Testis (tissue), 3 donors: Measurements from ENCODE around the gene CDK5RAP2. TPM values are rescaled to one million over a fixed set of nuclear protein-coding genes. Genes with fewer than 3 reads are reported as not detected.

ENCODE experiments used
- DNase-seq: peaks from one replicate; pipeline ENCODE4 v3.0.0-alpha.2; 2019
- H3K27ac ChIP-seq, 2 donors: fragments of 200-600 bp; sonication (generic); one replicate each; pipeline ENCODE4 v1.5.1; 2019
- H3K27me3 ChIP-seq: fragments of 200-600 bp; sonication (generic); one replicate; pipeline ENCODE4 v1.5.1; 2019
- H3K36me3 ChIP-seq: fragments of 200-600 bp; sonication (generic); one replicate; pipeline ENCODE4 v1.5.1; 2017; ENCODE audit warnings: low read depth; ENCODE audit errors: missing control alignments
- H3K4me1 ChIP-seq: fragments of 200-600 bp; sonication (generic); one replicate; pipeline ENCODE4 v1.5.1; 2019
- H3K4me3 ChIP-seq, 2 donors: fragments of 200-600 bp; sonication (generic); one replicate each; pipeline ENCODE4 v1.5.1; 2017 to 2019
- H3K9me3 ChIP-seq: fragments of 200-600 bp; sonication (generic); one replicate; pipeline ENCODE4 v1.5.1; 2017
- POLR2A ChIP-seq: fragments of 450-650 bp; IDR thresholded peaks from one replicate; pipeline ENCODE4 v1.6.1; 2017; ENCODE audit warnings: antibody characterized with exemption, mild to moderate bottlenecking, moderate library complexity
- WGBS, 2 donors: methylation state at CpG; one replicate each; pipeline ENCODE4 v1.1.5; 2018; 5-methylcytosine and 5-hydroxymethylcytosine counted together
- intact Hi-C: fragments of 100-400 bp; cut with DNase I; formaldehyde crosslinking; loops from one replicate; pipeline ENCODE4 v1.15.1; 2023; ENCODE audit warnings: low total_unique reads
- polyA plus RNA-seq: library from polyadenylated mRNA; stranded (reverse); fragments of 350-450 nt; fragmentation: Illumina TruSeq; extraction: RNeasy Lipid Tissue Mini Kit (QIAGEN cat#74804); gene quantifications from one replicate; pipeline ENCODE4 v1.2.3, GENCODE V29; 2014; ENCODE audit warnings: low read depth, low replicate concordance; ENCODE audit not compliant: insufficient read depth
- total RNA-seq, 2 donors: library from RNA; depleted of rRNA; stranded (reverse); fragments of >200 nt; gene quantifications; one replicate each; pipeline ENCODE4 v1.2.3, GENCODE V29; 2016
- TF ChIP-seq, protein P1 (sequence below), 3 experiments: fragments of 450-650 bp in 2 of 3; fragments of 200-600 bp in 1 of 3; sonication (generic) in 1 of 3; IDR thresholded peaks; one replicate each; pipeline ENCODE4 v1.5.1; 2016 to 2019; ENCODE audit warnings: antibody characterized with exemption in 3 of 3, mild to moderate bottlenecking in 2 of 3, moderate library complexity in 1 of 3

CDK5RAP2 gene
- total and polyA plus RNA-seq, 3 donors from 2014 or later: 64.9 to 80.5 (median 76.1) TPM

DNA sequence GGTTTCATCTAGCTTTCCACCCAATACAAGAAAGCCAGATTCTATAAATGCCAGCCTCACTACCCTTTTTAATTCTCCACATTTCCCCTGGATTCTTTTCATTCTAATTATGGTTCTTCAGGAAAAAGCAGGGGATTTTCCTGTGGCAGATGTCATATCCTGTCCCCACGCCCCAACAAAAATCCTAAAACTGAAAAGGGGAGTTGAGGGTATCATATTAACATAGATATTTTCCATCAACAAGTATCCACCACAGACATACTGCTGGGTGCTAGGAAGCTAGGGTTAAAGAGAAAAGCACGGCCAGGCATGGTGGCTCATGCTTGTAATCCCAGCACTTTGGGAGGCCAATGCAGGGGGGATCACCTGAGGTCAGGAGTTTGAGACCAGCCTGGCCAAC, 38.0 kb downstream of the CDK5RAP2 start:
- Histone ChIP-seq H3K36me3 (no peaks in the 10 kb centered on the region), H3K4me3 (no peak overlapping the region), H3K27ac (no peak overlapping the region), H3K4me1 (no peaks in the 10 kb centered on the region), H3K9me3 (no peaks in the 10 kb centered on the region), H3K27me3 (no peaks in the 10 kb centered on the region)
- intact Hi-C loops: no loop called here
- WGBS, 2 donors: 92% methylated on average over 2 of the region's 2 CpGs
- TF ChIP-seq POLR2A: no peak
- TF ChIP-seq, protein P1, sequence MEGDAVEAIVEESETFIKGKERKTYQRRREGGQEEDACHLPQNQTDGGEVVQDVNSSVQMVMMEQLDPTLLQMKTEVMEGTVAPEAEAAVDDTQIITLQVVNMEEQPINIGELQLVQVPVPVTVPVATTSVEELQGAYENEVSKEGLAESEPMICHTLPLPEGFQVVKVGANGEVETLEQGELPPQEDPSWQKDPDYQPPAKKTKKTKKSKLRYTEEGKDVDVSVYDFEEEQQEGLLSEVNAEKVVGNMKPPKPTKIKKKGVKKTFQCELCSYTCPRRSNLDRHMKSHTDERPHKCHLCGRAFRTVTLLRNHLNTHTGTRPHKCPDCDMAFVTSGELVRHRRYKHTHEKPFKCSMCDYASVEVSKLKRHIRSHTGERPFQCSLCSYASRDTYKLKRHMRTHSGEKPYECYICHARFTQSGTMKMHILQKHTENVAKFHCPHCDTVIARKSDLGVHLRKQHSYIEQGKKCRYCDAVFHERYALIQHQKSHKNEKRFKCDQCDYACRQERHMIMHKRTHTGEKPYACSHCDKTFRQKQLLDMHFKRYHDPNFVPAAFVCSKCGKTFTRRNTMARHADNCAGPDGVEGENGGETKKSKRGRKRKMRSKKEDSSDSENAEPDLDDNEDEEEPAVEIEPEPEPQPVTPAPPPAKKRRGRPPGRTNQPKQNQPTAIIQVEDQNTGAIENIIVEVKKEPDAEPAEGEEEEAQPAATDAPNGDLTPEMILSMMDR (IDR thresholded peaks at IDR 0.05): no peak
- no peak for DNase-seq

DNA sequence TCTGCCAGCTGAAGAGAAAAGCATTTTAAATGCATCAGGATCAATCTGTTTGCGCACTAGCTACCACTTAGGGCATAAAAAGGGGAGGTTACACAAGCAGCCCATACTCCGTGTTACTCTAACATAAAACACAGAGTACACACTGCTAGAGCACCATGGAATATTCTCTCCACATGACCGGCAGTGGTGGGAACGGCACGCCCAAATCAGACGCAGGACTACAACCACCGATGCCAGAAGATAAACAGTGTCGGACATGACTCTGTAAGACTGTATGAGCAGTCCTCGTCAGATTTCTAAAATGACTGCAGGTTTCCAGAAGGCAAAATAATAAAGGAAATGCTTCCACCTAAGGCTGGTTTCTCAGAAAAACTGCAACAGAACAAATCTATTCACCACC, 40.0 kb downstream of the CDK5RAP2 start:
- intact Hi-C loops: no loop called here
- no peaks in the 10 kb centered on the region for H3K27me3 ChIP-seq
- no peaks in the 10 kb centered on the region for H3K9me3 ChIP-seq
- no peaks in the 10 kb centered on the region for H3K4me1 ChIP-seq
- no peak for TF ChIP-seq POLR2A
- TF ChIP-seq, protein P1 (IDR thresholded peaks at IDR 0.05): no peak
- no peak overlapping the region for H3K27ac ChIP-seq
- 93 to 94% methylated on average over 9 of the region's 9 CpGs for WGBS, 2 donors
- no peak for DNase-seq
- H3K36me3 ChIP-seq: no peaks in the 10 kb centered on the region
- H3K4me3 ChIP-seq: no peak overlapping the region

DNA sequence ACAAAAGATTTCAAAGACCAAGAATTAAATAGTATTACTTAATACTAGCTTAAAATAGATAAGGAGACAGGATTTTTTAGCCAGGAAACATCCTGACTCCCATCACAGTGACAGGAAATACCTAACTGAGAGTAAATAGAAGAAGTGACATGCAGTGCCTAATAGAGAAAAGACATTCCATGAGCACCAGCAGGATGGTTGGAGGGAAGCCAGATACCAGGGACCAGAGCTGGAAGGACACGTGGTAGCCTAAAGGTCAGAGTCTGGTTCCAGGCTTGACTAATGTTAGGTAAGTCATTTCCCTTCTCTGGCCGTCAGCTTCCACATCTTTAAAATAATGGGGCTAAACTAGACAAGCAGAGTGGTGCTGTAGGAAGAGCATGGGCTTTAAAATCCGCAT, 41.6 kb downstream of the CDK5RAP2 start:
- intact Hi-C loops: no loop called here
- Histone ChIP-seq H3K4me1 (no peaks in the 10 kb centered on the region), H3K36me3 (no peaks in the 10 kb centered on the region), H3K9me3 (no peaks in the 10 kb centered on the region), H3K4me3 (no peak overlapping the region), H3K27ac (no peak overlapping the region), H3K27me3 (no peaks in the 10 kb centered on the region)
- TF ChIP-seq, protein P1 (IDR thresholded peaks at IDR 0.05): no peak
- TF ChIP-seq POLR2A: no peak
- 76 to 77% methylated on average over 3 of the region's 3 CpGs for WGBS, 2 donors
- DNase-seq: no peak

DNA sequence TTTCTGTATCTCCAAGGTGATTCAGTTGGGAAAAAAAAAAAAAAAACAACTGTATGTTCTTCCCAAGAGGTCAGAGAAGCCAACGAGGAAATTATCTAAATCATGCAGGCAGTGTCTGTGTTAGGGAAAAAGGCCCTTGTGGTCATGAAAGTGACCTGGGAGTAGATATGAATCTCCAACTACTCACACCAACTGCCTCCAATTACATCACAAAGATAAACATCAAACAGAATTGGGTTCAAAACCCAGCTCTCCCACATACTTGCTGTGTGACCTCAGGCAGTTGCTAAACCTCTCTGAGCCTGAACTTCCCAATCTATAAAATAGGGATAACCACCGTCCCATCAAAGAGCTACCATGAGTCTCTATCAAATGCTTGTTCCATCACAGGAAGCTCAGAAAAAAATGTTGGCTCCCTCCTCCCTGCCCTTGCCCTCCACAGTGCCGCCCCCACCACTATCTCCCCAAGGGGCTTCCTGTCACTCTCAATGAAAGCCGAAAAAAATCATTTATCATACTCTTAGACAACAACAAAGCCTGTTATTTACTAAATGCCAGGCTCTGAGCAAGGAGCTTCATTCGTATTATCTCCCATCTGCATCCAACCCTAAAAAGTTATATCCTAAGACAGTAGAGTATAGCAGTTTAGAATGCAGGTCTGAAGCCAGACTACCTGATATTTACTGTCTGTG, 42.9 kb downstream of the CDK5RAP2 start:
- no peak overlapping the region for H3K27ac ChIP-seq
- WGBS, 2 donors: 89 to 95% methylated on average over 5 of the region's 5 CpGs
- no peaks in the 10 kb centered on the region for H3K9me3 ChIP-seq
- TF ChIP-seq, protein P1 (IDR thresholded peaks at IDR 0.05): no peak
- TF ChIP-seq POLR2A: no peak
- no peak overlapping the region for H3K4me3 ChIP-seq
- intact Hi-C loops: no loop called here
- no peaks in the 10 kb centered on the region for H3K36me3 ChIP-seq
- no peak for DNase-seq
- H3K27me3 ChIP-seq: no peaks in the 10 kb centered on the region
- no peaks in the 10 kb centered on the region for H3K4me1 ChIP-seq

DNA sequence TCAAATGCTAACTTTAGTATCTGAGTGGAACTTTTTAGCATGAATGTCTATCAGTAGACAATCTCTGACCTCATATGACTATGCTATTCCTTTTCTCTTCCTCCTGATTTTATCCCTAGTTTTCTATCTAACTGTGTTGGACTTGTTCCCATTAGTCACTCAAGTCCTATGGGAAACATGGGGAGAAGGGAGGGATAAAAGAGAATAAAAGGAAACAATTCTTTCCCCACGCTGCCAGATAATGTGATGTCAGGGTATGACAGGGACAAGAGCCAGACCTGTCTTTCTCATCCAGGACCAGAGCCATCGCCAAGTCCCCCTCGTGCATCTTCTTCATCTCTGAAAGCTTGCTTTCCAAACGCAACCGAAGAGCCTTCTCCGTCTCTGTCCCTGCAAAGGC, 43.9 kb downstream of the CDK5RAP2 start:
- no peaks in the 10 kb centered on the region for H3K27me3 ChIP-seq
- H3K9me3 ChIP-seq: no peaks in the 10 kb centered on the region
- no peak for DNase-seq
- TF ChIP-seq POLR2A: no peak
- TF ChIP-seq, protein P1 (IDR thresholded peaks at IDR 0.05): no peak
- H3K4me3 ChIP-seq: no peak overlapping the region
- 93 to 97% methylated on average over 6 of the region's 6 CpGs for WGBS, 2 donors
- no peaks in the 10 kb centered on the region for H3K36me3 ChIP-seq
- no peak overlapping the region for H3K27ac ChIP-seq
- intact Hi-C loops: no loop called here
- H3K4me1 ChIP-seq: no peaks in the 10 kb centered on the region
